SW480 (cell line): ENCODE measurements around the gene LUM.
A peak's percentile ranks its signal among the peaks of the same experiment; 100 is the strongest.

Experiments
- DNase-seq: peaks from one replicate; pipeline ENCODE4 v3.0.0-alpha.2; 2016; ENCODE audit warnings: low spot score

LUM gene

GRCh38 chr12:91111366-91112325, at the start of gene LUM:
LUM (minus strand) TSS chr12:91111494; CDS start chr12:91108979, 2,515 bp downstream.
- peak; percentile 70 for DNase-seq

GRCh38 chr12:91161009-91161408, 49.7 kb upstream of the LUM start:
- no peak for DNase-seq

- no peak for DNase-seq
Measured at GRCh38 chr12:91155990-91156389, 44.7 kb upstream of the LUM start.

- no peak for DNase-seq
Measured at GRCh38 chr12:91154131-91154530, 42.8 kb upstream of the LUM start.

- no peak for DNase-seq
Measured at GRCh38 chr12:91144053-91144452, 32.8 kb upstream of the LUM start.

- no peak for DNase-seq
Measured at GRCh38 chr12:91143206-91143605, 31.9 kb upstream of the LUM start.

- DNase-seq: no peak
Measured at GRCh38 chr12:91142221-91142631, 30.9 kb upstream of the LUM start.

GRCh38 chr12:91140026-91140931, 29.0 kb upstream of the LUM start:
- no peak for DNase-seq

GRCh38 chr12:91139286-91139685, 28.0 kb upstream of the LUM start:
- no peak for DNase-seq

GRCh38 chr12:91138337-91138920, 27.1 kb upstream of the LUM start:
- DNase-seq: no peak

- DNase-seq: no peak
Measured at GRCh38 chr12:91133871-91134270, 22.6 kb upstream of the LUM start.

GRCh38 chr12:91129662-91130362, 18.5 kb upstream of the LUM start:
- DNase-seq: no peak

- DNase-seq: peak; percentile 70
Measured at GRCh38 chr12:91127751-91128150, 16.5 kb upstream of the LUM start.

GRCh38 chr12:91127306-91127705, 16.0 kb upstream of the LUM start:
- DNase-seq: peak; percentile 4

- no peak for DNase-seq
Measured at GRCh38 chr12:91126516-91126915, 15.2 kb upstream of the LUM start.

- DNase-seq: no peak
Measured at GRCh38 chr12:91123236-91123916, 12.1 kb upstream of the LUM start.

- DNase-seq: no peak
Measured at GRCh38 chr12:91120781-91121180, 9.5 kb upstream of the LUM start.

- no peak for DNase-seq
Measured at GRCh38 chr12:91119089-91119488, 7.8 kb upstream of the LUM start.

GRCh38 chr12:91113621-91114020, 2.3 kb upstream of the LUM start:
- DNase-seq: no peak

- DNase-seq: no peak
Measured at GRCh38 chr12:91110311-91110924, 876 bp downstream of the LUM start.
